Tibial nerve (tissue), 4 donors: ENCODE results near the gene EMILIN2. TPM values are rescaled to one million over a fixed set of nuclear protein-coding genes. Genes with fewer than 3 reads are reported as not detected.

Experiments used
- DNase-seq, 2 donors: peaks; one replicate each; pipeline ENCODE4 v3.0.0-alpha.2; 2019; ENCODE audit warnings: low spot score in 2 of 2
- H3K27ac ChIP-seq, 4 donors: fragments of 200-600 bp; sonication (generic) in 3 of 4; one replicate each; pipeline ENCODE4 v1.5.1; 2017 to 2019; ENCODE audit warnings: mild to moderate bottlenecking in 1 of 4
- H3K27me3 ChIP-seq, 2 donors: fragments of 200-600 bp; sonication (generic) in 1 of 2; one replicate each; pipeline versions ENCODE4 v1.5.1 to v1.6.0; 2017 to 2019
- H3K36me3 ChIP-seq, 3 donors: fragments of 200-600 bp; sonication (generic); one replicate each; pipeline ENCODE4 v1.5.1; 2018 to 2019
- H3K4me1 ChIP-seq, 4 donors: fragments of 200-600 bp; sonication (generic) in 3 of 4; one replicate each; pipeline ENCODE4 v1.5.1; 2017 to 2019
- H3K4me3 ChIP-seq, 4 donors: fragments of 200-600 bp; sonication (generic) in 3 of 4; one replicate each; pipeline ENCODE4 v1.5.1; 2017 to 2019; ENCODE audit warnings: mild to moderate bottlenecking in 1 of 4, moderate library complexity in 1 of 4
- H3K9me3 ChIP-seq, 4 donors: fragments of 200-600 bp; sonication (generic) in 3 of 4; one replicate each; pipeline ENCODE4 v1.5.1; 2017 to 2019
- CTCF ChIP-seq, 5 experiments: fragments of 200-600 bp in 3 of 5; fragments of 450-650 bp in 2 of 5; sonication (generic) in 3 of 5; IDR thresholded peaks; one replicate each; pipeline ENCODE4 v1.5.1; 2016 to 2019; ENCODE audit warnings: antibody characterized with exemption in 5 of 5, mild to moderate bottlenecking in 3 of 5, moderate library complexity in 2 of 5
- EP300 ChIP-seq, 2 donors: sonication (generic); formaldehyde crosslinking; IDR thresholded peaks; one replicate each; pipeline ENCODE4 v1.6.1; 2017; ENCODE audit warnings: antibody characterized with exemption in 2 of 2, mild to moderate bottlenecking in 1 of 2
- POLR2A ChIP-seq, 2 donors: fragments of 450-650 bp; IDR thresholded peaks; one replicate each; pipeline ENCODE4 v1.6.1; 2017; ENCODE audit warnings: antibody characterized with exemption in 2 of 2, mild to moderate bottlenecking in 2 of 2, moderate library complexity in 2 of 2
- WGBS, 2 donors: methylation state at CpG; one replicate each; pipeline ENCODE4 v1.1.5; 2018; 5-methylcytosine and 5-hydroxymethylcytosine counted together
- total RNA-seq, 4 donors: library from RNA; depleted of rRNA; stranded (reverse); fragments of >200 nt; gene quantifications; one replicate each; pipeline ENCODE4 v1.1.0, GENCODE V29; 2016

The EMILIN2 gene
- total RNA-seq, 4 donors from 2014 or later = 29.1 to 70.8 (median 36.3) TPM

- 72 to 82% methylated on average over 7 of the region's 7 CpGs for WGBS, 2 donors
- H3K4me1 ChIP-seq = peaks cover 0 to 37% (median 5%) of the 10 kb centered on the region in 4 donors
- no peak for DNase-seq
- TF ChIP-seq POLR2A (IDR thresholded peaks at IDR 0.05) = no peak
- TF ChIP-seq EP300 (IDR thresholded peaks at IDR 0.05) = no peak
- no peak for TF ChIP-seq CTCF (IDR thresholded peaks at IDR 0.05)
- H3K9me3 ChIP-seq = no peaks in the 10 kb centered on the region
- H3K27me3 ChIP-seq = no peaks in the 10 kb centered on the region
- peaks cover 0 to 74% (median 17%) of the 10 kb centered on the region in 3 donors for H3K36me3 ChIP-seq
- H3K27ac ChIP-seq = peak overlapping the region in 3 of 4 donors; percentile 5 to 34 (median 28)
- no peak overlapping the region for H3K4me3 ChIP-seq
Measured at GRCh38 chr18:2916184-2916583, 69.4 kb downstream of the EMILIN2 start.

DNA sequence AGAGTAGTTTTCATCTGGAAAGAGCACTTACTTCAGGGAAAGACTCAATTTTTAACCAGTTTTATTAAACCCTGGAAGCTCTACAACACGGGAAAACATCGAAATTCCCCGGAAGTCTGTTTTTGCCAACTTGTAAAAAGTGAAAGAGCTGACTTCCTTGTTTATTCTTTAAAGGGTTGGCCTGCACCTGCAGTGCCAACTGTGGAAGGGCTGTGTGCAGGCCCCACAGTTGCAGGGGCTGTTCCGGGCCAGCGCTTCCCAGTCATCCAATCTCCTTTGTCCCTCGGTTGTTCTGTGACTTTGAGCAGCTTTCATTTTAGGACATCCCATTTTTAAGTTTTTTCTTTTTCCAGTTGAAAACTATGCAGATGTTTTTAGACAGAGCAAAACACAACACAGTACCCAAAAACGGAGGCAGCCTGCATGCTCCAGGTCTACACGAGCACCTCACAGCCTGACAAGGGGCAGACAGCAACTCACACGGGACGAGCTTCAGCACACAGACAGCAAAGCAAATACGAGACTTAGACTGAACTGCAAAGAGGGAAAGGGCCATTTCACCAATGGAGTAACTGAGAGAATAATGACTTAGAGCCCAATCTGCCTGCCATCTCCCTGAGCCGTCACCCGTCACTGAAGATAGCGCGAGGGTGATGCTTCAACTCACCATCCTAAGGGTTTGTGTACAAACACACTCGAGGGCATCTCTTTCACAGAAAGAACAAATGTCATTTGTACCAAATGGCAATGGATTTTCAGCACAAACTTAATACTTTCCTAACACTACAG lies 70.6 kb downstream of the EMILIN2 start:
- peak overlapping the region in 3 of 4 donors; percentile 5 to 61 (median 44) for H3K27ac ChIP-seq
- H3K27me3 ChIP-seq = no peaks in the 10 kb centered on the region
- TF ChIP-seq EP300 (IDR thresholded peaks at IDR 0.05) (no peak), POLR2A (IDR thresholded peaks at IDR 0.05) (no peak), CTCF (IDR thresholded peaks at IDR 0.05) (no peak)
- no peak for DNase-seq
- H3K36me3 ChIP-seq = peaks cover 0 to 77% (median 17%) of the 10 kb centered on the region in 3 donors
- WGBS, 2 donors = 57 to 61% methylated on average over 16 of the region's 16 CpGs
- H3K9me3 ChIP-seq = no peaks in the 10 kb centered on the region
- H3K4me1 ChIP-seq = peaks cover 0 to 37% (median 5%) of the 10 kb centered on the region in 4 donors
- H3K4me3 ChIP-seq = no peak overlapping the region

DNA sequence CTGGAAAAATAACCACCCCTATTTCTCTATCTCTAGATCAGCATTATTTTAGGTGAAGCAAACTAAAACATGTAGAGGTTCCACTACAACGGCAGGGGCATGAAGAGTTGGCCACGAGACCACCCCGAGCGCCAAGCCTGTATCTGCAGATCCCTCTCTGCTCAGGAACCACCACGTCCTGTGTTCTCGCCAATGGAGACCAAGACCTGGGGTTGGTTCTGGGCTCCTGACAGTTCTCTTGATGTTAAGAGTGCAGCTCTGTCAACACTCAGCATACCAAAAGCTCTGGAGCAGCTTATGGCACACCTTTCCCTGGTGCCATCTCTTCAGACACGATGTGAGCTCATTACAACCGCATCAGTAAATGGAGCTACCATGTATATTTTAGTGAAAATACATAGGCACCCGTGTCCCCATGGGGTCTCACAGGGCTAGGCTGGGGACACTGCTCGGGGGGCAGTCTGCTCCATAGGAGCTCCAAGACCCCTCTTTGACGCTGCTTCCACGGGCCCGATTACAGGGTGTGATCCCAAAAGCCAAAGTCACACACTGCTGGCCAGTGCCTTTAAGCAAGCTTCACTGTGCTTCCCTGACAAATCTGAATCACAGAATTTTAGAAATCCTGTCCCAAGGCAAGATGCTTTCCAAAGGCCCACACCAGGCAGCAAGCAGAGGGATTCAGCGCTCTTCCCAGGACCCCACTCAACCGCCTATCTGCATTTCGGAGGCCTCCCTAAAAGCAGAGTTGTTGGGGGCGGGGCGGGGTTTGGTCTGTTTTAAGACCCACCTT lies 72.2 kb downstream of the EMILIN2 start:
- H3K4me1 ChIP-seq = peaks cover 0 to 30% (median 5%) of the 10 kb centered on the region in 4 donors
- no peaks in the 10 kb centered on the region for H3K9me3 ChIP-seq
- whole genome bisulfite sequencing, 2 donors = 93 to 96% methylated on average over 18 of the region's 18 CpGs
- H3K36me3 ChIP-seq = peaks cover 0 to 77% (median 17%) of the 10 kb centered on the region in 3 donors
- peak in 1 of 2 donors; percentile 6 for DNase-seq
- TF ChIP-seq EP300 (IDR thresholded peaks at IDR 0.05) = no peak
- TF ChIP-seq CTCF (IDR thresholded peaks at IDR 0.05) = no peak
- TF ChIP-seq POLR2A (IDR thresholded peaks at IDR 0.05) = no peak
- no peaks in the 10 kb centered on the region for H3K27me3 ChIP-seq
- no peak overlapping the region for H3K4me3 ChIP-seq
- H3K27ac ChIP-seq = no peak overlapping the region

DNA sequence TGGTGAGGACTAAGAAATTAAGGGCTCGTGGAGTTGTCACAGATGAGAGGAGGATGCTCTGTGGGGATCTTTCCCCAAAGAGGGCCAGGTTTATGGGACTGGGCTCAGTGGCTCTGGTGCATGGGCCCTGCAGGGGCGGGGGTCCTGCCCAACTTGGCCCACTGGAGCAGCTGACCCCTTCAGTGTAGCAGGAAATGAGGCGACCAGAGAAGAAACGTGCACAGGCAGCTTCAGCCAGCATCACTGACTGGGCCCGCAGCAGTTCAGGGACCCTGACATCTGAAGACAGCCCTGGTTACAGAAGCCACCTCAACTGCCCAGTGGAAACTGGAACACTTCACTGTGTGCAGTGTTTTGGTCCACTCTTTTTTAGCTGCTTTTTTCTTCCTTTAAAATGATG lies 72.8 kb downstream of the EMILIN2 start:
- Histone ChIP-seq H3K4me1 (peaks cover 0 to 24% (median 5%) of the 10 kb centered on the region in 4 donors), H3K27ac (no peak overlapping the region), H3K4me3 (no peak overlapping the region), H3K36me3 (peaks cover 0 to 78% (median 19%) of the 10 kb centered on the region in 3 donors), H3K27me3 (no peaks in the 10 kb centered on the region), H3K9me3 (no peaks in the 10 kb centered on the region)
- DNase-seq = peak in 1 of 2 donors; percentile 3
- 77 to 82% methylated on average over 5 of the region's 5 CpGs for WGBS, 2 donors
- TF ChIP-seq CTCF (IDR thresholded peaks at IDR 0.05) (no peak), EP300 (IDR thresholded peaks at IDR 0.05) (no peak), POLR2A (IDR thresholded peaks at IDR 0.05) (no peak)
